ENCODE measurements around the gene RNU1-2. TPM values are rescaled to one million over a fixed set of nuclear protein-coding genes. Genes with fewer than 3 reads are reported as not detected.
"Not testable (repeated sequence)": the region's sequence is repeated elsewhere in the genome, so short reads cannot be mapped to it uniquely, and the experiment has no call there.

The RNU1-2 gene
- total RNA-seq, 4 donors from 2014 or later, result under 0.01 TPM

DNA sequence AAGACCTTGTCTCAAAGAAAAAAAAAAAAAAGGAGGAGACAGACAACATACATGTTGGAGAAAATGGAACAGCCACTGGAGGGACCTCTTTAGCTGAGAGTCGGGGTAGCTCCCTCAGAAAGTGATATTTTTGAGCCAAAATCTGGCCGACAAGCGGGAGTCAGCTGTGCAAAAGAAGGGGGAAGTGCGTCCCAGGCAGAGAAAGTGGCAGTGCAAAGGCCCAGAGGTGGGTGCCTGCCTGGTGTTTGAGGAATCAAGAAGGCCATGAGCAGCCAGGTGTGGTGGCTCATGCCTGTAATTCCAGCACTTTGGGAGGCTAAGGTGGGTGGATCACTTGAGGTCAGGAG lies 19.8 kb downstream of the RNU1-2 start:
- TF ChIP-seq, protein P1, sequence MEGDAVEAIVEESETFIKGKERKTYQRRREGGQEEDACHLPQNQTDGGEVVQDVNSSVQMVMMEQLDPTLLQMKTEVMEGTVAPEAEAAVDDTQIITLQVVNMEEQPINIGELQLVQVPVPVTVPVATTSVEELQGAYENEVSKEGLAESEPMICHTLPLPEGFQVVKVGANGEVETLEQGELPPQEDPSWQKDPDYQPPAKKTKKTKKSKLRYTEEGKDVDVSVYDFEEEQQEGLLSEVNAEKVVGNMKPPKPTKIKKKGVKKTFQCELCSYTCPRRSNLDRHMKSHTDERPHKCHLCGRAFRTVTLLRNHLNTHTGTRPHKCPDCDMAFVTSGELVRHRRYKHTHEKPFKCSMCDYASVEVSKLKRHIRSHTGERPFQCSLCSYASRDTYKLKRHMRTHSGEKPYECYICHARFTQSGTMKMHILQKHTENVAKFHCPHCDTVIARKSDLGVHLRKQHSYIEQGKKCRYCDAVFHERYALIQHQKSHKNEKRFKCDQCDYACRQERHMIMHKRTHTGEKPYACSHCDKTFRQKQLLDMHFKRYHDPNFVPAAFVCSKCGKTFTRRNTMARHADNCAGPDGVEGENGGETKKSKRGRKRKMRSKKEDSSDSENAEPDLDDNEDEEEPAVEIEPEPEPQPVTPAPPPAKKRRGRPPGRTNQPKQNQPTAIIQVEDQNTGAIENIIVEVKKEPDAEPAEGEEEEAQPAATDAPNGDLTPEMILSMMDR (IDR thresholded peaks at IDR 0.05), result no peak
- ATAC-seq (ENCODE audit: low FRiP score) (no peak), DNase-seq (ENCODE audit: low spot score) (no peak)

DNA sequence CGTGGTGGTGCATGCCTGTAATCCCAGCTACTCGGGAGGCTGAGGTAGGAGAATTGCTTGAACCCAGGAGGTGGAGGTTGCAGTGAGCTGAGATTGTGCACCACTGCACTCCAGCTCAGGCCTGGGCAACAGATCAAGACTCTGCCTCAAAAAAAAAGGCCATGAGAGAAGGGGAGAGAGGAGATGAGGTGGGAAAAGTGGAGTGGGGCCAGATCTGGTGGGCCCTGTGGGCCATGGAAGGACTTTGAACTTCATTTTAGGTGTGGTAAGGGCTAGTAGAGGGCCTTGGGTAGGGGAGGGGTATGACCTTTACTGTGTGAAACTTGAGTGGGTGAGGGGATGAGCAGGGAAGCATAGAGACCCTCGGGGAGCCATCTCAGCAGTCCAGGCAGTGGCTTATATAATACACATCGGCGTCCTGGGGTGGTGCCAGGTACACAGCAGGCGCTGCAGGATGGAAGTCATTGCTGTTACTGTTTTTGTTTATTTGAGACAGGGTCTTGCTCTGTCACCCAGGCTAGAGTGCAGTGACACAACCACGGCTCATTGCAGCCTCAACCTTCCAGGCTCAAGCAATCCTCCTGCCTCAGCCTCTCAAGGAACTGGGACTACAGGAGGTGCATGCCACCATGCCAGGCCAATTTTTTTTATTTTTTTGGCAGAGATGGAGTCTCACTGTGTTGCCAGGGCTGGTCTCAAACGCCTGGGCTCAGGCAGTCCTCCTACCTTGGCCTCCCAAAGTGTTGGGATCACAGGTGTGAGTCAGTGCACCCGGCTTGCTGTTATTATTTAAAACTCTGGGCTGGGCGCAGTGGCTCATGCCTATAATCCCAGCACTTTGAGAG lies 20.5 kb downstream of the RNU1-2 start:
- ATAC-seq (ENCODE audit: low FRiP score); DNase-seq (ENCODE audit: low spot score): not testable (repeated sequence)

- DNase-seq (ENCODE audit: low spot score), result no peak
- ATAC-seq (ENCODE audit: low FRiP score), result no peak
- TF ChIP-seq, protein P1 (IDR thresholded peaks at IDR 0.05), result no peak
Observed at GRCh38 chr1:16918371-16918770, 22.6 kb downstream of the RNU1-2 start.

DNA sequence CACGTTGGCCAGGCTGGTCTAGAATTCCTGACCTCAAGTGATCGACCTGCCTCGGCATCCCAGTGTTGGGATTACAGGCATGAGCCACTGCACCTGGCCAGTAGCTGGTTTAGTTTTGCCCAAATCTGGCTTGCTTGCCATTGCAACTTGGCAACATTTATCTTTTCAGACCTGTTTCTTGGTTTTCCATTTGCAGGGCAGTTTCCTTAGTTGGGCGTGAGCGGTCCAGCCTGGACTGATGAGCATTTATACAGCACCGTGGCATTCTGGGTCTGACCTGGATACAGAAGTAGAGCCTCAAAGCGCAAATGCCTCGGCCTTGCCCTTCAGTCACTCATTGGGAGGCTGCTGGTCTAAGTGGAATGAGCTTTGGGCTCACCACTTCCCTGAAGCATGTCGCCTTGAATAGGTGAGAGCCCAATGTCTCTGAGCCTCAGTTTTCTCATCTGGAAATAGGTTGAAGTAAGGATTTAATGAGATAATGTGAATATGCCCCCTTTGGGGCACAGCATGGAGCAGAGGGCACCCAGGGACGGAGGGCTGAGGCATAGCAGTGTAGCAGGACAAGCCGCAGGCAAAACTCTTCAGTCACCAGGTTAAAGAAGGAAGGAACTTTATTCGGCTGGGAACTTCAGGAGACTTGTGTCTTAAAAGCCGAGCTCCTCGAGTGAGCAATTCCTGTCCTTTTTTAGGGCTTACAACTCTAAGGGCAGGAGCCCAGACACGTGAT lies 23.3 kb downstream of the RNU1-2 start:
- ATAC-seq (ENCODE audit: low FRiP score), result not testable (repeated sequence)

GRCh38 chr1:16920951-16921350 lies 25.2 kb downstream of the RNU1-2 start:
- TF ChIP-seq, protein P1 (IDR thresholded peaks at IDR 0.05), result no peak
- DNase-seq (ENCODE audit: low spot score) (no peak), ATAC-seq (ENCODE audit: low FRiP score) (no peak)

More for the DNA sequence above, 23.3 kb downstream of the RNU1-2 start:
- not testable (repeated sequence) for DNase-seq (ENCODE audit: low spot score)

DNA sequence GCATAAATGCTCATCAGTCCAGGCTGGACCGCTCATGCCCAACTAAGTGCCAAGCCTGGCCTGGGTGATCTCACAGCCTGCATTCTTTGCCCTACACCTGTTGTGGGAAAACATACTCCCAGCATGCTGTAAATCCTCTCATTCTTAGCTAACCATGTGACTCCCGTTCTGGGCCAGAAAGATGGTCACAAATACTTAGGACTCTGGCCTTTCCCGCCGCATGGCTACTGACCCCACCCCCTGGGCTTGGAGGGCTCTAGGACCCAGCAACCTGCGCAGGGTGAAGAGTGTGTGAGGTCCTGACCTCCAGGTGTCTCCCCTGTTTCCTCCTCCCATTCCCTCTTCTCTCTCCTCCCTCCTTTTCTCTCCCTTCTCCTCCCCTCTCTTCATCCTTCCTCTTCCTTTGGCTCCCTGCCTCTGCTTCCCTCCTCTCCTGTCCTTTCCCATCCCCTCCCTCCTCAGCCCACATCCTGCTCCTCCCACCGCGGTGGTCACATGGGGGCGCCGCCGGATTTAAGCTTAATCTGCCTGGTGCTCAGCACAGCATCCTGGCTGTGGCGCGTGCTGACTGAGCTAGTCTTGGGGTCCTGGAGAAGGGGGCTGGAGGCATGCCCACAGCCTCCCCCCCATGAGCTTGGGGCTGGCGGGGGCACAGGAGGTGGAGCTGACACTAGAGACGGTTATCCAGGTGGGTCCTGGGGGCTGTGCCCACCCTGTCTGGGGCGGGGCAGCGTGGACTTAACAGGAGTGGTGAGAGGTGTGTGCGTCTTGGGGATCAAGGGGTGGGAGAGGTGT lies 25.8 kb downstream of the RNU1-2 start, which contains the start of gene CROCC:
TSS of gene CROCC (plus strand) at position 541 of the 795 bp plus-strand sequence. CDS start at position 629, 88 bp downstream.
- TF ChIP-seq, protein P1 (IDR thresholded peaks at IDR 0.05), result no peak
- DNase-seq (ENCODE audit: low spot score) (no peak), ATAC-seq (ENCODE audit: low FRiP score) (peak; percentile 20)

DNA sequence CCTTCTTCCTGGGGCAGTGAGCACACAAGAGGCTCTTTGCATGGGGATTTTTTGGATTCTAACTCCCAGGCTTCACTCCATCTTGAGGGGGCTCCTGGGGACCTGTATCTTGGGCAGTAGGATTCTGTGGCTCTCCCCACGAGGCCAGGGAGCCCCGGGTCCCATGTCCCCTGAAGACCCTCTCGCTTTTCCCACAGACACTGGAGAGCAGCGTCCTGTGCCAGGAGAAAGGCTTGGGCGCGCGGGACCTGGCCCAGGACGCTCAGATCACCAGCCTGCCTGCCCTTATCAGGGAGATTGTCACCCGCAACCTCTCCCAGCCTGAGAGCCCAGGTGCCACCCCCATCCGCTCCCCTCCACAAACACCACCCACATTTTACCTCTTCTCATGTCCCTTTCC lies 26.7 kb downstream of the RNU1-2 start:
- no peak for ATAC-seq (ENCODE audit: low FRiP score)
- TF ChIP-seq, protein P1 (IDR thresholded peaks at IDR 0.05), result no peak
- no peak for DNase-seq (ENCODE audit: low spot score)

All from omental fat pad (tissue), 4 donors.